MCF 10A (cell line): Measurements from ENCODE around the gene RPTOR. TPM values are rescaled to one million over a fixed set of nuclear protein-coding genes. Genes with fewer than 3 reads are reported as not detected.
A peak's percentile ranks its signal among the peaks of the same experiment; 100 is the strongest.

ENCODE experiments used
- BruUV-seq: library from RNA; stranded (reverse); fragments of 400-500 nt; replicated peaks from 2 replicates; lab custom pipeline; 2021; lab: Mats Ljungman, UMichigan
- CTCF ChIA-PET: fragments of 300-600 bp; sonication (Branson Sonifier 250); formaldehyde crosslinking; extraction: SDS; loops from one replicate; lab custom pipeline; 2021; ENCODE audit warnings: antibody characterized with exemption, inconsistent platforms; lab: Yijun Ruan, JAX
- POLR2A ChIA-PET: fragments of 300-600, 350-650 bp; sonication (Branson Sonifier 250); formaldehyde crosslinking; extraction: SDS; loops from one replicate; lab custom pipeline; 2020; ENCODE audit warnings: antibody characterized with exemption, inconsistent platforms; lab: Yijun Ruan, JAX
- DNase-seq: peaks from one replicate; pipeline ENCODE4 v3.0.0-alpha.2; 2018; ENCODE audit not compliant: unreplicated experiment
- H3K27ac Mint-ChIP-seq: one replicate; pipeline ENCODE4 v1.8.0; 2022; ENCODE audit warnings: mild to moderate bottlenecking, low read depth, mixed read lengths; ENCODE audit not compliant: unreplicated experiment
- H3K27me3 Mint-ChIP-seq: one replicate; pipeline ENCODE4 v1.8.0; 2022; ENCODE audit warnings: mixed read lengths; ENCODE audit not compliant: insufficient read depth, unreplicated experiment
- H3K36me3 Mint-ChIP-seq: one replicate; pipeline ENCODE4 v1.8.0; 2022; ENCODE audit warnings: mild to moderate bottlenecking, moderate library complexity, mixed read lengths; ENCODE audit not compliant: insufficient read depth, unreplicated experiment
- H3K4me1 Mint-ChIP-seq: one replicate; pipeline ENCODE4 v1.8.0; 2022; ENCODE audit warnings: mixed read lengths; ENCODE audit not compliant: insufficient read depth, unreplicated experiment
- H3K4me3 Mint-ChIP-seq: one replicate; pipeline ENCODE4 v1.8.0; 2022; ENCODE audit warnings: mild to moderate bottlenecking, moderate library complexity, mixed read lengths; ENCODE audit not compliant: unreplicated experiment
- H3K9me3 Mint-ChIP-seq: one replicate; pipeline ENCODE4 v1.8.0; 2022; ENCODE audit warnings: mixed read lengths; ENCODE audit not compliant: unreplicated experiment
- intact Hi-C: fragments of 100-400 bp; cut with micrococcal nuclease; formaldehyde crosslinking; loops from 2 replicates; pipeline ENCODE4 v1.14.1; 2022
- total RNA-seq: library from RNA; stranded (reverse); gene quantifications from 2 replicates; pipeline ENCODE4 v1.2.3, GENCODE V29; 2022
- TF ChIP-seq, protein P1 (sequence below): fragments of 200-600 bp; IDR thresholded peaks from one replicate; pipeline ENCODE4 v1.8.0; 2022; ENCODE audit warnings: antibody characterized with exemption, mild to moderate bottlenecking; ENCODE audit not compliant: unreplicated experiment

RPTOR gene
- total RNA-seq, 1 experiment from 2014 or later = 41.3 TPM

DNA sequence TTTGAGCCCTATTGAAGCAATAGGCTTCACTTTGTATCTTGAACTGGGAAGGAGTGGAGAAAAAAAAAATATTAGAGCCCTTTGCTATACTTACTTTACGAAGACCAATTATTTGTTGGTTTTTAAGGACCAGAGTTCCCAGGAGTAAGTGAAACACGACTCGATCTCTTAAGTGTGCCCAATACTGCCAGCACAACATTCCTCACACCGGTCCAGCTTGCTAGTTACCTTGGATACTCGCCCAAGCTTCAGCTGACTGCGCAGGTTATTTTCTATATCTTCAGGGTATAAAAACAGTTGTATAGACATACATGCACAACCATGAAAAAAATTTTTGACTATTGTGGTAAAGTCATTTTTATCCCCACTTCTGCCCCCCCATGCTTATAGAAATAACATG is 72.1 kb downstream of the RPTOR start:
- ChIA-PET POLR2A (interaction anchor here (0.6 to 2.9 kb wide), 3 partner anchors 10 to 1111 kb away, joined by 3 to 17 read pairs (median 3); no protein-coding TSS in a partner anchor), CTCF (interaction anchor here (0.6 kb wide), 1 partner anchor 206 kb away, joined by 3 read pairs; no protein-coding TSS in a partner anchor)
- Mint-ChIP-seq H3K27me3 (no peaks in the 10 kb centered on the region), H3K9me3 (no peaks in the 10 kb centered on the region), H3K4me1 (peaks cover 27% of the 10 kb centered on the region), H3K27ac (no peak overlapping the region), H3K36me3 (peaks cover 7% of the 10 kb centered on the region), H3K4me3 (no peak overlapping the region)
- intact Hi-C loops = no loop called here
- TF ChIP-seq, protein P1, sequence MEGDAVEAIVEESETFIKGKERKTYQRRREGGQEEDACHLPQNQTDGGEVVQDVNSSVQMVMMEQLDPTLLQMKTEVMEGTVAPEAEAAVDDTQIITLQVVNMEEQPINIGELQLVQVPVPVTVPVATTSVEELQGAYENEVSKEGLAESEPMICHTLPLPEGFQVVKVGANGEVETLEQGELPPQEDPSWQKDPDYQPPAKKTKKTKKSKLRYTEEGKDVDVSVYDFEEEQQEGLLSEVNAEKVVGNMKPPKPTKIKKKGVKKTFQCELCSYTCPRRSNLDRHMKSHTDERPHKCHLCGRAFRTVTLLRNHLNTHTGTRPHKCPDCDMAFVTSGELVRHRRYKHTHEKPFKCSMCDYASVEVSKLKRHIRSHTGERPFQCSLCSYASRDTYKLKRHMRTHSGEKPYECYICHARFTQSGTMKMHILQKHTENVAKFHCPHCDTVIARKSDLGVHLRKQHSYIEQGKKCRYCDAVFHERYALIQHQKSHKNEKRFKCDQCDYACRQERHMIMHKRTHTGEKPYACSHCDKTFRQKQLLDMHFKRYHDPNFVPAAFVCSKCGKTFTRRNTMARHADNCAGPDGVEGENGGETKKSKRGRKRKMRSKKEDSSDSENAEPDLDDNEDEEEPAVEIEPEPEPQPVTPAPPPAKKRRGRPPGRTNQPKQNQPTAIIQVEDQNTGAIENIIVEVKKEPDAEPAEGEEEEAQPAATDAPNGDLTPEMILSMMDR = no peak
- no peak for DNase-seq
- no TSS peak for BruUV-seq

DNA sequence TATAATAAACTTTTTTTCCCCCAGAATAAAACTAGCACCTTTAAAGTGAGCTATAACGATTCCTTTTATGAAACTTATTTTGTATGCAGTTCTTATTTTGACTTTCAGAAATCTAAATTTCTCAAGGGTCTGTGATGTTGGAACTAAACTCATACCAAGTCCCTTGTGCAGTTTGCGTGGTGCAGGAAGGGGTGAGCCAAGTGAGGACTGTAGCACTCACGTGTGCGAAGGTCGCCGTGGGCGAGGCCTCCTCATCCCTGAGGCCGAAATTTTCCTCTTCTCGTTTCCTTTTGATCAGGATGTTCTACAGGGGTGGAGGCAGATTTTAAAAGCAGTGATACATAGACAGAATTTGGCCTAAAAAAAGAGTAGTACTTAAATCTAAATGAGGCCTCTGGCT is 73.7 kb downstream of the RPTOR start:
- TF ChIP-seq, protein P1 = no peak
- H3K4me3 Mint-ChIP-seq = no peak overlapping the region
- H3K27ac Mint-ChIP-seq = no peak overlapping the region
- H3K4me1 Mint-ChIP-seq = peaks cover 26% of the 10 kb centered on the region
- no peaks in the 10 kb centered on the region for H3K9me3 Mint-ChIP-seq
- DNase-seq = no peak
- no TSS peak for BruUV-seq
- no peaks in the 10 kb centered on the region for H3K27me3 Mint-ChIP-seq
- peaks cover 7% of the 10 kb centered on the region for H3K36me3 Mint-ChIP-seq
- ChIA-PET CTCF (no interaction called here), POLR2A (no interaction called here)
- intact Hi-C loops = no loop called here

DNA sequence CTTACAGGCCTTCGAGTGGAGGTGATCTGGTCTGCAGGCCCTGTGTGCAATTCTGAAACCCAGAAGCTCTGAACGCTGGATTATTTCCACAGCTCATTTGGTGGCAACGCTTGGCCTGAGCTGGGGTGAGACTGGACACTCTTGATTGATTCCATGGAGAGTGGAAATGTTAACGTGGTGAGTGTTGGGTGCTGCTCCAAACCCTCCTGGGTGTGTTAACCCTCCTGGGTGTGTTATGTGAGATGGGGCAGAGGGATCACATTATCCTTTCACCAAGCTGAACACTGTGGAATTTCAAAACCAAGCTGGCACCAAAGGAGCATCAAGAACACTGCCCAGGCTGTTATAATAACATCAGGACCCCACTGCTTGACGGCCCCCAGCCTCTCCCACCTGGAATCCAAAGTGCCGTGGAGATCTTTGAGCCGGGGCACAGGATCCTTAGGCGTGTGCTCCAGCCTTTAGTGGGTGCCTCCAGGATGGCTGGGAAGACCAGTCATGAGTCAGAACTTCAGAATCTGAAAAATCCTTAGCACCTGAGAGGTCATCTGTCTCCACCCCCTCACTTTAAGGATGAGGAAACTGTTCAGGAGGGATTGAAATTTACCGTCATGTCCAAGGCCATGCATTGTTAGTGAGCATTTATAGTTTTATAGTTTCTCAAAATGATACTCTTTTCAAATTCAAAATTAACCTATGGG is 75.0 kb downstream of the RPTOR start:
- ChIA-PET CTCF (interaction anchor here (0.6 to 1.3 kb wide), 4 partner anchors 13 to 280 kb away, joined by 3 to 5 read pairs (median 3); no protein-coding TSS in a partner anchor), POLR2A (interaction anchor here (0.7 to 1.4 kb wide), 5 partner anchors 14 to 173 kb away, joined by 3 to 5 read pairs (median 3); no protein-coding TSS in a partner anchor)
- TSS peak; percentile 69 for BruUV-seq
- peaks cover 21% of the 10 kb centered on the region for H3K4me1 Mint-ChIP-seq
- peak overlapping the region; percentile 23 for H3K4me3 Mint-ChIP-seq
- peak; percentile 75 for DNase-seq
- peaks cover 10% of the 10 kb centered on the region for H3K36me3 Mint-ChIP-seq
- no peaks in the 10 kb centered on the region for H3K27me3 Mint-ChIP-seq
- TF ChIP-seq, protein P1 = no peak
- H3K27ac Mint-ChIP-seq = no peak overlapping the region
- no peaks in the 10 kb centered on the region for H3K9me3 Mint-ChIP-seq
- intact Hi-C loops = no loop called here

GRCh38 chr17:80621335-80621996 is 76.8 kb downstream of the RPTOR start:
- POLR2A ChIA-PET = interaction anchor here (0.7 to 1.5 kb wide), 4 partner anchors 18 to 142 kb away, joined by 3 to 5 read pairs (median 4); no protein-coding TSS in a partner anchor
- no peak overlapping the region for H3K4me3 Mint-ChIP-seq
- no peaks in the 10 kb centered on the region for H3K27me3 Mint-ChIP-seq
- TF ChIP-seq, protein P1 = no peak
- H3K4me1 Mint-ChIP-seq = peaks cover 15% of the 10 kb centered on the region
- H3K36me3 Mint-ChIP-seq = peaks cover 7% of the 10 kb centered on the region
- intact Hi-C loops = no loop called here
- DNase-seq = no peak
- BruUV-seq = no TSS peak
- CTCF ChIA-PET = no interaction called here
- H3K27ac Mint-ChIP-seq = no peak overlapping the region
- no peaks in the 10 kb centered on the region for H3K9me3 Mint-ChIP-seq
